Suprapubic skin (tissue), 4 donors: ENCODE measurements around the gene PHLDA1.

Experiments
- EP300 ChIP-seq: sonication (generic); formaldehyde crosslinking; IDR thresholded peaks from one replicate; pipeline ENCODE4 v1.6.1; 2017; ENCODE audit warnings: antibody characterized with exemption
- POLR2A ChIP-seq, 2 donors: fragments of 450-650 bp; IDR thresholded peaks; one replicate each; pipeline ENCODE4 v1.6.1; 2017; ENCODE audit warnings: antibody characterized with exemption in 2 of 2, mild to moderate bottlenecking in 2 of 2, moderate library complexity in 2 of 2
- POLR2AphosphoS5 ChIP-seq, 3 donors: sonication (generic); formaldehyde crosslinking; IDR thresholded peaks; one replicate each; pipeline ENCODE4 v1.6.1; 2017; ENCODE audit warnings: antibody characterized with exemption in 3 of 3
- TF ChIP-seq, protein P1 (sequence below), 2 donors: fragments of 200-600 bp in 1 of 2; fragments of 450-650 bp in 1 of 2; sonication (generic) in 1 of 2; IDR thresholded peaks; one replicate each; pipeline ENCODE4 v1.5.1; 2016 to 2019; ENCODE audit warnings: antibody characterized with exemption in 2 of 2, mild to moderate bottlenecking in 1 of 2, moderate library complexity in 1 of 2

GRCh38 chr12:76047742-76048141, 16.2 kb upstream of the PHLDA1 start:
- TF ChIP-seq, protein P1, sequence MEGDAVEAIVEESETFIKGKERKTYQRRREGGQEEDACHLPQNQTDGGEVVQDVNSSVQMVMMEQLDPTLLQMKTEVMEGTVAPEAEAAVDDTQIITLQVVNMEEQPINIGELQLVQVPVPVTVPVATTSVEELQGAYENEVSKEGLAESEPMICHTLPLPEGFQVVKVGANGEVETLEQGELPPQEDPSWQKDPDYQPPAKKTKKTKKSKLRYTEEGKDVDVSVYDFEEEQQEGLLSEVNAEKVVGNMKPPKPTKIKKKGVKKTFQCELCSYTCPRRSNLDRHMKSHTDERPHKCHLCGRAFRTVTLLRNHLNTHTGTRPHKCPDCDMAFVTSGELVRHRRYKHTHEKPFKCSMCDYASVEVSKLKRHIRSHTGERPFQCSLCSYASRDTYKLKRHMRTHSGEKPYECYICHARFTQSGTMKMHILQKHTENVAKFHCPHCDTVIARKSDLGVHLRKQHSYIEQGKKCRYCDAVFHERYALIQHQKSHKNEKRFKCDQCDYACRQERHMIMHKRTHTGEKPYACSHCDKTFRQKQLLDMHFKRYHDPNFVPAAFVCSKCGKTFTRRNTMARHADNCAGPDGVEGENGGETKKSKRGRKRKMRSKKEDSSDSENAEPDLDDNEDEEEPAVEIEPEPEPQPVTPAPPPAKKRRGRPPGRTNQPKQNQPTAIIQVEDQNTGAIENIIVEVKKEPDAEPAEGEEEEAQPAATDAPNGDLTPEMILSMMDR (IDR thresholded peaks at IDR 0.05): no peak
- no peak for TF ChIP-seq POLR2A (IDR thresholded peaks at IDR 0.05)
- TF ChIP-seq POLR2AphosphoS5 (IDR thresholded peaks at IDR 0.05): no peak
- no peak for TF ChIP-seq EP300
